ENCODE data around the gene KDR. TPM values are rescaled to one million over a fixed set of nuclear protein-coding genes. Genes with fewer than 3 reads are reported as not detected.

The KDR gene
- total RNA-seq, 1 donor from 2014 or later: 0.24 TPM

DNA sequence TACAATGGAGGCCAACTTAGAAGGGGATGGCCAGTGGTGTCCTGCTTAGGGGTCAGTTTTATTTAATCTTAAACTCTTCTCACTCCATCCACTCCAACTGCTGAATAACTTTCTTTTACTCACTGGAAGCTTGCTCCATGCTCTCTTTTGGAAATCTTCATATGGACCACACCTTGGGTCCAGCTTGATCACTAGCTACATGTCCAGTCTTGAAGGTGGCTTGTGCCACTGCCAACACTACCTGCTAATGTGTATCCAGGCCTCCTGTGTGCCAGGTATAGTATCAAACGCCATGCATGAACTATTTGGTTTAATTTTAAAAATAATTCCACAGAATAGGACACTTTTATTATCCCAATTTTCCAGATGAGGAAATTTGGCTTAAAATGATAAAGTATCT is 37.0 kb upstream of the KDR start:
- H3K4me1 Mint-ChIP-seq (ENCODE audit: unreplicated experiment): no peaks in the 10 kb centered on the region
- no peak overlapping the region for H3K4me3 Mint-ChIP-seq (ENCODE audit: unreplicated experiment)
- TF ChIP-seq, protein P1, sequence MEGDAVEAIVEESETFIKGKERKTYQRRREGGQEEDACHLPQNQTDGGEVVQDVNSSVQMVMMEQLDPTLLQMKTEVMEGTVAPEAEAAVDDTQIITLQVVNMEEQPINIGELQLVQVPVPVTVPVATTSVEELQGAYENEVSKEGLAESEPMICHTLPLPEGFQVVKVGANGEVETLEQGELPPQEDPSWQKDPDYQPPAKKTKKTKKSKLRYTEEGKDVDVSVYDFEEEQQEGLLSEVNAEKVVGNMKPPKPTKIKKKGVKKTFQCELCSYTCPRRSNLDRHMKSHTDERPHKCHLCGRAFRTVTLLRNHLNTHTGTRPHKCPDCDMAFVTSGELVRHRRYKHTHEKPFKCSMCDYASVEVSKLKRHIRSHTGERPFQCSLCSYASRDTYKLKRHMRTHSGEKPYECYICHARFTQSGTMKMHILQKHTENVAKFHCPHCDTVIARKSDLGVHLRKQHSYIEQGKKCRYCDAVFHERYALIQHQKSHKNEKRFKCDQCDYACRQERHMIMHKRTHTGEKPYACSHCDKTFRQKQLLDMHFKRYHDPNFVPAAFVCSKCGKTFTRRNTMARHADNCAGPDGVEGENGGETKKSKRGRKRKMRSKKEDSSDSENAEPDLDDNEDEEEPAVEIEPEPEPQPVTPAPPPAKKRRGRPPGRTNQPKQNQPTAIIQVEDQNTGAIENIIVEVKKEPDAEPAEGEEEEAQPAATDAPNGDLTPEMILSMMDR (IDR thresholded peaks at IDR 0.05): no peak
- H3K27me3 Mint-ChIP-seq (ENCODE audit: unreplicated experiment): peaks cover 8% of the 10 kb centered on the region
- no peak for DNase-seq (ENCODE audit: extremely low spot score, unreplicated experiment)
- H3K27ac Mint-ChIP-seq (ENCODE audit: unreplicated experiment): no peak overlapping the region
- H3K36me3 Mint-ChIP-seq (ENCODE audit: unreplicated experiment): no peaks in the 10 kb centered on the region
- H3K9me3 Mint-ChIP-seq (ENCODE audit: unreplicated experiment): peaks cover 4% of the 10 kb centered on the region

GRCh38 chr4:55161739-55162138 is 36.3 kb upstream of the KDR start:
- TF ChIP-seq, protein P1 (IDR thresholded peaks at IDR 0.05): no peak
- Mint-ChIP-seq H3K27ac (ENCODE audit: unreplicated experiment) (no peak overlapping the region), H3K36me3 (ENCODE audit: unreplicated experiment) (no peaks in the 10 kb centered on the region), H3K9me3 (ENCODE audit: unreplicated experiment) (peaks cover 4% of the 10 kb centered on the region), H3K4me3 (ENCODE audit: unreplicated experiment) (no peak overlapping the region), H3K27me3 (ENCODE audit: unreplicated experiment) (peaks cover 4% of the 10 kb centered on the region), H3K4me1 (ENCODE audit: unreplicated experiment) (no peaks in the 10 kb centered on the region)
- DNase-seq (ENCODE audit: extremely low spot score, unreplicated experiment): no peak

GRCh38 chr4:55159851-55160250 is 34.5 kb upstream of the KDR start:
- TF ChIP-seq, protein P1 (IDR thresholded peaks at IDR 0.05): no peak
- DNase-seq (ENCODE audit: extremely low spot score, unreplicated experiment): no peak
- no peaks in the 10 kb centered on the region for H3K9me3 Mint-ChIP-seq (ENCODE audit: unreplicated experiment)
- H3K27ac Mint-ChIP-seq (ENCODE audit: unreplicated experiment): no peak overlapping the region
- H3K4me3 Mint-ChIP-seq (ENCODE audit: unreplicated experiment): no peak overlapping the region
- no peaks in the 10 kb centered on the region for H3K4me1 Mint-ChIP-seq (ENCODE audit: unreplicated experiment)
- no peaks in the 10 kb centered on the region for H3K36me3 Mint-ChIP-seq (ENCODE audit: unreplicated experiment)
- H3K27me3 Mint-ChIP-seq (ENCODE audit: unreplicated experiment): peaks cover 12% of the 10 kb centered on the region

DNA sequence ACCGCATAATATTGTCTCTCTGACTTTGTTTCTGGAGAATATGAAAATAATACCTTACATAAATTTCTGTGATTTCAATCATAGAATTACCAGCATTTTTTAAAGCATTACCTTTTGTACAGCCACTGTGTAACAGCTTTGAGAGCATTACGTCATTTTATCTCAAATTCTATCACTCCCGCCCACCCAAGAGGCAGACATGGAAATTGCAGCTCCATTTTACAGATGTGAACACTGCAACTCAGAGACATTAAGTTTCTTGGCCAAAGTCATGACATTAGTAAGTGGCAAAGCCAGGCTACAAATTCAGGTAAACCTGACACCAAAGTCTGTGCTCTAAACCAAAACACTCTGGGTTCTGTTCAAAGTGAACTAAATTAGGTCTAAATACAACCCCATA is 33.6 kb upstream of the KDR start:
- Mint-ChIP-seq H3K9me3 (ENCODE audit: unreplicated experiment) (no peaks in the 10 kb centered on the region), H3K27me3 (ENCODE audit: unreplicated experiment) (peaks cover 18% of the 10 kb centered on the region), H3K27ac (ENCODE audit: unreplicated experiment) (no peak overlapping the region), H3K36me3 (ENCODE audit: unreplicated experiment) (no peaks in the 10 kb centered on the region), H3K4me1 (ENCODE audit: unreplicated experiment) (no peaks in the 10 kb centered on the region), H3K4me3 (ENCODE audit: unreplicated experiment) (no peak overlapping the region)
- TF ChIP-seq, protein P1 (IDR thresholded peaks at IDR 0.05): no peak
- no peak for DNase-seq (ENCODE audit: extremely low spot score, unreplicated experiment)

GRCh38 chr4:55157559-55158277 is 32.3 kb upstream of the KDR start:
- Mint-ChIP-seq H3K4me3 (ENCODE audit: unreplicated experiment) (no peak overlapping the region), H3K4me1 (ENCODE audit: unreplicated experiment) (no peaks in the 10 kb centered on the region), H3K27me3 (ENCODE audit: unreplicated experiment) (peaks cover 28% of the 10 kb centered on the region), H3K9me3 (ENCODE audit: unreplicated experiment) (no peaks in the 10 kb centered on the region), H3K27ac (ENCODE audit: unreplicated experiment) (no peak overlapping the region), H3K36me3 (ENCODE audit: unreplicated experiment) (no peaks in the 10 kb centered on the region)
- TF ChIP-seq, protein P1 (IDR thresholded peaks at IDR 0.05): no peak
- no peak for DNase-seq (ENCODE audit: extremely low spot score, unreplicated experiment)

Data from osteocyte (in vitro differentiated cells).